Stimulated activated CD4-positive, alpha-beta T cell treated with anti-CD3 and anti-CD28 coated beads, TNF-alpha, amount 100 ng/mL, for 24 hours (primary cell): ENCODE data around the gene FBXO40.

Source experiments
- DNase-seq, 3 experiments: peaks; one replicate each; pipeline ENCODE4 v3.0.0-alpha.2; 2020; ENCODE audit warnings: low read depth in 3 of 3

The FBXO40 gene

DNA sequence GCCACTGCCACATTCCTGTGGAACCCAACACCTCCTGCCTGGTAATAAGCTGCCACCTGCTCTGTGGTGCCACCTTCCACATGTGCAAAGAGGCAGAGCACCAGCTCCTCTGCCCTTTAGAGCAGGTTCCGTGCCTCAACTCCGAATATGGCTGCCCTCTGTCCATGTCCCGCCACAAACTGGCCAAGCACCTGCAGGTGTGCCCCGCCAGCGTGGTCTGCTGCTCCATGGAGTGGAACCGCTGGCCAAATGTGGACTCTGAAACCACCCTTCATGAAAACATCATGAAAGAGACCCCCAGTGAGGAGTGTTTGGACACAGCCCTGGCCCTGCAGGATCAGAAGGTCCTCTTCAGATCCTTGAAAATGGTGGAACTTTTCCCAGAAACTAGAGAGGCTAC is 28.3 kb downstream of the FBXO40 start:
- no peak for DNase-seq

DNA sequence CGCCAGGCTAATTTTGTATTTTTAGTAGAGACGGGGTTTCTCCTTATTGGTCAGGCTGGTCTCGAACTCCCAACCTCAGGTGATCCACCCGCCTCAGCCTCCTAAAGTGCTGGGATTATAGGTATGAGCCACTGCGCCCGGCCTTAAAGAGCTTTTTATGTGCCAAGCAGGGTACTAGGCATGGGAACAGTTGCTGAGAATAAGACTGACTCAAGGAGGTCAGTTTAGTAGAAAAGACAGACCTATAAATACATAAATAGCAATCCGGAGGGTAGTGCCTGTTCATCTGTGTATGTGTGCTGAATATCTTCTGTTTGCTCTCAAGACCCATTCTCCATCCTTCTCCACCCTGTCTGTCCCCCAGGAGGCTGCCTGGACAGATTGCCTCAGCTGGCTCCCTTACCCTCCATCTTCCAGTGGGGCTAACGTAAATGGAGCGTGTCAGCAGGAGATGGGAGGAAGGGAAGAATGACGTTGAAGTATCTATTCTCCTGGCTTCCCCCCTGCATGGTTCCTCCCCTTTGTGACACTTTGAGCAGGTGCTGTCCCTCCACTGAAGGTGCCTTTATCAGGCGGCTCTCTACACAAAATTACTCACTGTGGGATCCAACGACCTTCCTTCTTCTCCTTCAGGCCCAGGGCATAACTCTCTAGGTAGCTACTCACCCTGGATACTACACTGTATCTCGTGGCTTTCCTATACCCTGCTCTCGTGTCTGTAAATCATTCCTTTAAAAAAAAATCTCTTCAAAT is 31.1 kb downstream of the FBXO40 start:
- no peak for DNase-seq

DNA sequence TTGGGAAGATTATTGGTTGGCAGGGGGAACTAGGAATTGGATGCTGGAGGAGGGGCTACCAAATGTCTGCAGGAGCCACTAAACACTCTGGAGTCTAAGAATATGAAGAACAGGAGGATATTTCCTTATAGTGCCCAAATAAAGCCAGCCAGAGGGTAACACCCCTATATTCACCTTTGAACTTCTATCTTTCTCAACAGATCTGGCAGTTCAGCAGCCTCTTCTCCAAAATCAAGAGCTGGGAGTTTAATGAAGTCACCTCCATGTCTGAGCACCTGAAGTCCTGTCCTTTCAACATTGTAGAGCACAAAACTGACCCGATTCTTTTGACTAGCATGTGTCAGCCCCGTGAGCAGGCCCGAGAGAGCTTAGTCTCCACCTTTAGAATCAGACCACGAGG is 33.3 kb downstream of the FBXO40 start:
- DNase-seq, result no peak

DNA sequence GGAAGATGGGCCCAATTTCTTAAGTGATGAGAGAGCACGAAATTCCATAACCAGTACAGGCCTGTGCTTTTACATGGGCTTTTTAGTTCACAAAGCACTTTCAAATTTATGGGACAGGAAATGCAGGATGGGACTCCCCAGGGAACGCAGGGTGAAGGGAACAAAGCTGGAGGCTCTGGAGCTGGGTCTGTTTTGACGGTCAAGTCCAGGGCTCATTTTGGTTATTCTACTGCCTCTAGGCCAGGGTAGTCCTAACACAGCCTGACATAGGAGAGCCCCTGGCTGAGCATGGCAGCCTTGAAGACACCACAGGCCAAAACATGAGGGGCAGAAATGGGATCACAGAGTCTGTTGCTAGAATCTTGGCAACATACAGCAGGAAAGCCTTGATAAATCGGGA is 34.0 kb downstream of the FBXO40 start:
- no peak for DNase-seq

DNA sequence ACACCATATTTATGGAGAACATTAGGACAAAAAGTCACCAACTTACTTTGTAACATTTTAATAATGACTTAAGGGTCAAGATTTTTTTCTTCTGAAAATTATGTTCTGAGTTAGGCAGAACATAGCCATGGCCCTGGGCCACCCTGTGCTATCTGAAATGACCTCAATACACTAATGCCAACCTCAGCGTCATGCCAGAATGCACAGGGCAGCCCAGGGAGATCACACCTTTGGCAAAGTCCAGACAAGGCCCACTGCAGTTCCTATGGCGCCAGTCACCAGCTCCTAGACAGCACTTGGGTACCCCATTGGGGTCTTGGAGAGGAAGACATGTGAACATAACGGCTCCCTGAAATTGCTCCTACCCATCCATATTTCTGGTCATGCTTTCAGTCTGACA is 34.4 kb downstream of the FBXO40 start:
- no peak for DNase-seq

DNA sequence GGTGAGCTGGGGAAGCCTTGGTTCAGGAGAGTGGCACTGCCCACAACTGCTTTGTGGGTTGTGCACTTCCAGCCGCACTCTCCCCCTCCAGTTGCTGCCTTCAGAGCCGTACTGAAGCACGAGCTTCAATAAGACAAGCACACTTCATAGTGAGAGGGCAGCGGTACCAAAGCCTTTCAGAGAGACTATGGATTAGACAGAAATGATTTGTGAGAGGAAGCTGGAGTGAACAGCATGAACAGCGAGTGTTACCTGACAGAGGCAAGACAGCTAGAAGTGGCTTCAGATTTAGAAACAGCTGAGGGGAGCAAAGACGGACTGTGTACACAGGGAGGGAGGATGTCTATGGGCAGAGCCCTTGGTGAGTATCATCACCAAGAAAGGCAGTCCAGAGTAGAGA is 36.4 kb downstream of the FBXO40 start:
- DNase-seq, result no peak

DNA sequence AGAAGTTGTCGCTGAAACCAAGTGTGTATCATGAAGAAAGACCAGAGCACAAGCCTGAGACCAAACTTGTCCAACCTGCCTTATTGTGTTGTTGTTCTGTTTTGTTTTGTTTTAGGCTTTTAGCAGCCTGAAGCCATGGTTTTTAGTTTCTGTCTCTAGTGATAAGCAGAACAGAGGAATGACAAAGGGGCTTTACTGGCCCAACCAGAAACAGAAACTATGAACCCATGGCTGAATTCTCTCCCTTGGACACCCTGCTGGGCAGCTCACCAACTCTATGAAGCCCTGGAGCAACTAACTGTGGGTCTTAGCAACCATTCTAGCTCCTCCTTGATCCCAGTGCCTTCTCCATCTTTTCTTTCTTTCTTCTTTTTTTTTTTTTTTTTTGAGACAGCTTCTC is 37.2 kb downstream of the FBXO40 start:
- DNase-seq, result no peak

DNA sequence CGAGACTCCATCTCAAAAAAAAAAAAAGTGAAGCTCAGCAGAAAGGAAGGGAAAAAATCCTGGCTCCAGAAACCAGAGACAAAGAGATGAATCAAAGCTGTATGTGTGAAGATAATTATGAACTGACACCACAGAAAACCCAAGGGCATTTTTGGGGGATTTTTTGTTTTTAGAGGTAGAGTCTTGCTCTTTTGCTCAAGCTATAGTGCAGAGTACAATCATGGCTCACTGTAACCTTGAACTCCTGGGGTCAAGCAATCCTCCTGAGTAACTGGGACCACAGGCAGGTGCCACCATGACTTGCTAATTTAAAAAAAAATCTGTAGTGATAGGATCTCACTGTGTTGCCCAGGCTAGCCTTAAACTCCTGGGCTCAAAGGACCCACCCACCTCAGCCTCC is 44.7 kb downstream of the FBXO40 start:
- DNase-seq, result no peak

DNA sequence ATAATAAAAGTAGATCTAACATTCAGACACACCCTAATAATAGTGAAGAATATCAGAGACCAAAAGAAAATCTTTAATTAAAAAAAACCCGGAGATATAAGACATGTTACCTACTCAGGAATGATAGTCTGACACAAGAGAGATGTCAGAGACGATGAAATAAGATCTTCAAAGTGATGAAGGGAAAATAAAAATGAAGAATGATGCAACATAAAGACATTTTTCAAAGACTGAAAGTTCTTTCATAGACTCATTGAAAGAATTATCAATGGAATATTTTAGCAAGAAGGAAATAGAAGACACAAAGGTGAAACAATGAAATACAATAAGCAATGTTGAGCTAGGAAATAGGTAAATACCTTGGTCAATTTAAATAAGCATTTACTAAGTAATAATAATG is 47.9 kb downstream of the FBXO40 start:
- no peak for DNase-seq

DNA sequence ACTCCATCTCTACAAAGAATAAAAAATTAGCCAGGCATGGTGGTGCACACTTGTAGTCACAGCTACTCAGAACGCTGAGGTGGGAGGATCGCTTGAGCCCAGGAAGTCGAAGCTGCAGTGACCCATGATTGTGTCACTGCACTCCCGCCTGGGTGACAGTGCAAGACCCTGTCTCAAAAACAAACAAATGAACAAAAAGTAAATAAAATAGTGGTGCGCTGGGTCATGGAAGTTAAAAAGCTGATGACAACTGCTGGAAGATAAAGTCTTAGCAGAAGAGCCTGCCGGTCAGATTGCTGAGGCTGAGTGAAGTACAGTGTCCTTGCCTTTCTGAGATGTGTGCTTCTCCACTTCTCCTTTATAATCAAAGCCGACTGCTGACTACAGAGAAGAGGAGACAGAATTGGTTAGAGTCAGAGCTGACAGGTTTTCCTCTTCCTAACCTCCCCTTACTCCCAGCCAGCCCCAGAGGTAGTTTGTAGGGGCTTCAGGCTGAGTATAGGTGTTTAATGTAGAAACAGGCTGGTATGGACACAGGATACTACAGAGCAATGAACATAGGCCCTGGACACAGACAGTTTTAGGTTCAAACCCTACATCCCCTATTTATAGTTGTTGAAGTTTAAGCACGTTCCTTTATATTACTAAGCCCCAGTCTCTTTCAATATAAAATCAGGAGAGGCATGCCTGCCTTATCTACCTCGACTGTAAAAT is 49.6 kb downstream of the FBXO40 start:
- no peak for DNase-seq

DNA sequence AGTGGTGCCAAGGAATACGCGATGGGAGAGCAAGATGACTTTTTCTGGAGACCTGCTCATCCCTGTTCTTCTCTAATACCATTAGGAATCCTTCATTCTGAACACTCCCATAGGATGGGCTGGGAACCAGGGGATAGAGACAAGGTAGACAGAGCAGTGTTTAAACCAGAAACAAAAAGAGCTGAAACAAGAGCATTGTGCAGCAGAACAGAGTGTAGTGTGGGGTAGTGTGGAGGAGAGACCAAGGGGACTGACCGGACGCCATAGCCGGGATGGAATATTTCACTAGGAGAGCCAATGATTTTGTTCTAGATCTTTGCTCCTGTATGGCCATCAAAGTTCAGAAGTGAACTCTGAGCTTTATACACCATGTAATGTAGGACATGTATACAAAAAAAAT is 51.9 kb downstream of the FBXO40 start:
- no peak for DNase-seq

DNA sequence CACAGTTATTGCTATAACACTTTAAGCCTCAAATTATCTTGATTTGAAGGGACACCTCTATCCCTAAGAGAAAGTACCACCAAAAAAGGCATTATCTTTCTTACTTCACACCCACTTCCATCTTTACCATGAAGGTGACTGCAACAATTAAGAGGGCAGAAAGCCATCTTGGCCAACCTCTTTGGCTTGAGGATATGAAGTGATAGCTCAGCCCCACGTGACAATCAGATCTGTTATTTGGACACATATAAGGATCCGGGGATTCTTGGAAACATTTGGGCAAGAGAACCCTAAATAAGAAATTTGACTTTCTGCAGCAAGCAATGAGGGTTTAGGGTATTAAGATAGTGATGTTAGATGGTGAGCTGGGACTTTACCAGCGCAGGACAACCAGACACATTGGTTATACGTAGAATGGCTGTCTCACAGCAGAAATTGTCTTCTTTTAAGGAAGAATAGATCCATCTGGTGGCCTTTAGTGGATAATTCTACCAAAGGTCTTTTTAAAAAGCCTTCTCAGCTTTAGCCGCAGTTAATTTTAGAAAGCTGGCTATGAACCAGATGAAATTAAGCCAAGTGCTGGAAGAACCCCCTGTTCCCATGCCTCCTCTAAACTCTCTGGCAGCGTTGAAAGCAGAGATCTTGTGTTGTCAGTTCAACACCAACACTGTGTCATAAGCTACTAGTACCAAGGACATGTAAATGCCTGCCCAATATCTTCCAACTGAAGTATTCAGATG is 55.2 kb downstream of the FBXO40 start:
- no peak for DNase-seq

DNA sequence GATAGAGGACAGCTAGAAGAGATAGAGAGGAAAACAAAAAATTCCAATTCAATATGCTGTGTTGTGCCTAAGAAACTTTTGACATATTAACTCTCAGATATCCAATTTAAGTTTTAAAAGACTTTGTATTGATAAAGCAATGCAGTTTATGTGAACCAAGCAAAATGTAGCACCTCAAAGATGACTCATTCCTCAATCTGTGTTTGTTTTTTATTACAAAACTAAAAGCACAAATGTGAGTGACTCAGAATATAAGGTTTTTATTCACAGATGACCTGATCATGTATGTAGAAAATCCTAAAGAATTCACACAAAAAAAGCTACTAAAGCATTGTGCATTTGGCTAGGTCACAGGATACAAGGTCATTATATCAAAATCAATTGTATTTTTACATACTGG is 56.5 kb downstream of the FBXO40 start:
- no peak for DNase-seq

DNA sequence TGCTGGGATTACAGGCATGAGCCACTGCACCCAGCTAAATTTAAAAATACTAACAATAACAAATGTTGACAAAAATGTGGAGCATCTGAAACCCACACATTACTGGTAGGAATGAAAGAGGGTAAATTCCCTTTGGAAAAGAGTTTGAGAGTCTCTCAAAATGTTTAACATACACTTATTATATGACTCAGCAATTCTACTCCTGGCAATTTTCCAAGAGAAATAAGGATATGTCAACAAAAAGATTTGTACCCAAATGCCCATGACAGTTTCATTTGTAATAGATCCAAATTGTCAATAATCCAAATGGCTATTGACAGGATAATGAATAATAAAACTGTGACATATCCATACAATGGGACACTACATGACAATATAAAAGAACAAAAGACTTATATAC is 58.5 kb downstream of the FBXO40 start:
- no peak for DNase-seq

DNA sequence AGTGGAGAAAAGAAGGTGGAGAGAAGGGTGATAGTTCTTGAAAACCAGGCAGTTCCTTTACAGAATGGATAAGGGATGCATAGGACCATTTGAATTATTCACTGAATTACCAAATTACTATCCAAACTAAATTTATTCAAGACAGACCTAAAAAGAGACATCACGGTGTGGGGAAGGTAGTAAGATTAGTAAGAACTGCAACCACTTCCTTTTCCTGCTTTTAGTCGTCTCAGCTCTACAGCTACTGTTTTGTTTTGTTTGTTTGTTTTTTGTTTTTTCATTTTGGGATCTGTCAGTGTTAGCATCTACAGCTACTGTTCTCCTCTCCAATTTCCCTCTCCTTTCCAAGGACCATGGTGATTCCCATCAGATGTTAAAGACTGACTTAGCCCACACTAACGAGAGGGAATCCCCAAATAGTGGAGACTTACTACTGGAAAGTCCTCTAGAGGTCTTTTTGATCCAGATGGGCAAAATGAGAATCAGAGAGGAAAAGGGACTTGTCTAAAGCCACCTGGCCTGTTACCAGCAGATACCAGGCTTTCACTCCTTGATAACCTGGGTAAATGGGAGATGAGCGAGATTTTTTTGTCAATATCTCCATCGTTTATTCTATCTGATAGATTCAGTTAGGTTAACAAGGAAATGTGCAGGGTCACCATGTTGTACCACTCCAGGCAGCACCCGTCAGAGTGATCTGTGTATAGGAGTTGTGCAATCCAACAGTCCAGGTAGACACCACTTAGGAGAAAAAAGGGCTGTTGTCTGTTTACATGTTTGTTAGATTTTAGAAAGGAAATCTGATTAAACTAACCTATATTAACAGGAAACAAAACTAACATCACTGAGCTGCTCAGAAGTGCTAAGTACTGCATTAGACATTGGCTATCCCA is 61.6 kb downstream of the FBXO40 start:
- DNase-seq, result no peak

DNA sequence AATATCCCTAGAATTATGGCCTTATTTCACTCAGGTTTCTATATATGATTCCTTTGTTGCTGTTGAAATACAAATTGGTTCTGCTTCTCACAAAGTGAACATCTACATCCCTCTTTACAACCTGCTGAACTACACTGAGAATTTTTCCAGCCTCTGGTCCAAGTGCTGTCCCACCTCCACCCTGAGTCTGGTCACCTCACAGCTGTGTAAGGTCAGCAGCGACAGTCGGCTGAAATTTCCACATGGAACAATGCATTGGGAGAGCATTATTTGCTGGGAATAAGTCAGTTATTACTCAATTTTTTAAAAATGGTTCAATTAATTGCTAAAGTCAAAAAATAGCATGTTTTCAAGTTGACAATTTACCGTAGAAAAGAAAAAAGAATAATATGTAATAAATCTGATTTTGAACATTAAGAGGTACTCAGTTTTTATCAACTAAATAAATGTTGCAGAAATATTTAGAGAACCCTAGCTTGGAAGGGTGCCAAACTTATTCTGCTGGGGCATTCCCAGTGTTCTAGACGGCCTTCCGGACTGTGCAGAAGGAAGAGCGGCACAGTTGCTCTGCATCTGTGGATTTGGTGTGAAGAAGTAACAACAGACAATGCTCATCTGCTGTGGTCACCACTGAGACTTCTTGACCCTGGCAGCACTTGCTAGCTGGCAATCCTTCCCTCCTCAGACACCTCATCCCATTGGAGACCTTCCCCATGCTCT is 65.7 kb downstream of the FBXO40 start:
- DNase-seq, result no peak

DNA sequence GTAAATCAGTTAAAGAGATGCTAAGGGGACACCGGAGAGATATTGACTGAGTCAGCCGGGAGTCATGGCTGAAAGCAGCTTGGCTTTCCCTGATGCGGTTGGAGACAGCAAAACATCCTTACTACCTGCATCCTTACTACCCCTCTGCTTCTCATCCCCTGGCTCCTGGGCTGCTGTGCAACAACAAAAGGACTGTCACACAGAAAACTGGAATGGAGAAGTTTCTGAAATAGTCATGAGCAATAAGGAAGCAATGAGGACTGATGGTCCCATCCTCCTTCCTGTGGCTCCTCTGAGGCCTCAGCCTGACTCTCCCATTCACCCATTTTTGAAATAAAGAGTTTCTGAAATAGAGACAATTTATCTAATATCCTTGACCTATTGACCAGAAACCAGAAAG is 66.4 kb downstream of the FBXO40 start:
- DNase-seq, result no peak

DNA sequence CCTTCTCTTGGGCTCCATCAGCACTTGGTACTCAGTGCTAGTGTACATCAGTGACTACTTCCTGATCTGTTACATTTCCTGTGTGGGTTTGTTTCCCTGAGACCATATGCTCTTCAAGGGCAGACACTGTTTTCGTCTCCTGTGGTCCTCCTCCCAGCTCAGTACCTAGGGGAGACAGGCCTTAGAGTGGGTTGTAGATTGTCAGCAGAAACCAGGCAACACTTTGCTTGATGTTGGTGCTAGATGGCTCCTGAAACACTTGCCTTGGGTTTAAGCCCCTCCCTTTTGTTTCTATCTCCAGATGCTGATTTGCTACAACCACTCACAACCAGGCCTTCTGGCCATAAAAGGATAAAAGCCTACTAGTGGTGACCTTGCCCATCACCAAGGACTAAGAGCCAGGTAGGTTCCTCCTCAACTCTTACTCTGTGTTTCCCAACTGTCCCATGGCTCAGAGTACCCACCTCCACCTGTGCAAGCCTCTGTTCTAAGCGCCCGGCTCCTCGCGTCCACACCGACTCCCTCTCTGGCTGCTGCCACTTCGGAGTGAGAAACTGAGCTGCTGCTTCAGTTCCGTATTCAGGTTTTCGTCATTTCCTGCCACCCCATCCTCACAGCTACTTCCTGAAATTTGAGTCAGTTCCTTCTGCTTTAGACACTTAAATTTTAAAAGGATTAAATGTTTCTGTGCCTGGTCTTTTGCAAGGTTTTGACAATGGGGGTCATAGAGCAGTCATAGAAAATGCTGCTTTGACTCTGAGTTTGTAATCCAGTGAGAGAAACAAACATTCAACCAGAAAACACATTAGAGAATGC is 67.4 kb downstream of the FBXO40 start, which contains the start of gene HCLS1:
Gene HCLS1 (minus strand): TSS at position 548 of the 816 bp plus-strand sequence. CDS start 2,556 bp downstream, outside the sequence.
- DNase-seq, result peak; percentile 45 to 60 (median 46)

DNA sequence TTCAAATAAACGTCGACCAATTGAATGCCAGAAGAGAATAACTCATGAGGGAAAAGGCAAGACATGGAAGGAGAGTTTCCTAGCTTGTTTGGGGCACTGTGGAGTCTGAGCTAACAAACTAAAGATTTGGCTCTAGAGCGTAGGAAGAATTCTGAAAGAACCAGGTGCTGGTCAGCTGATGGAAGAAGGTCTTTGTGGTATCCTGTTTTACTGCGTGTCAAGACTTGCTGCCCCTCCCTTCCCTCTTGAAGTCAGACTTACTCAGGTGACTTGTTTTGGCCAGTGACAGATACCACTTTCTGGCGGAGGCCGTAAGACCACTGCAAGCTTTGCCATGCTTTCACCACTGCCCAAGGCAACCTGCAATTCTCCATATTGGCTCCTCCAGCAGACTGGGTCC is 68.2 kb downstream of the FBXO40 start:
- DNase-seq, result no peak

DNA sequence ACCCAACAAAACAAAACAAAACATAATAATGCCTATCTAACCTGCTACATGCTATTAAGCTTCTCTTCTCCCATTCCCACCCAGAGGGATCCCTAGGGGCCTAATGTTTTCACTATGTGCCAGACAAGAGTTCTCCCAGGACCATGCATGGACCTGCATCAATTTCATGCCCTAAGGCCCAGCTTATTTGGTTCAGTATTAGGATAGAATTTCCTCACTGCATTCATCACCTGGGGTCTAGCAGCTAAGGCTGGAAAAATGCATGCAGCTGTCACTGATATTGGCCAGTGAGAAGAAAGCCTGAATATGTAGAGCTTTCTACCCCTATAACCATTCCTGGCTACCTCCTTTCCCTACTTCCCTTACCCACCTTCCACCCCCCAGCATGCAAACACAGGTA is 69.6 kb downstream of the FBXO40 start:
- no peak for DNase-seq
